Posterior vena cava (tissue), 2 donors: ENCODE measurements around the gene TXNRD2. TPM values are rescaled to one million over a fixed set of nuclear protein-coding genes. Genes with fewer than 3 reads are reported as not detected.

Experiments used
- DNase-seq: peaks from one replicate; pipeline ENCODE4 v3.0.0-alpha.2; 2020; ENCODE audit warnings: low spot score
- intact Hi-C, 2 donors: fragments of 100-400 bp; cut with DNase I; formaldehyde crosslinking; loops; one replicate each; pipeline versions ENCODE4 v1.14.1 to v1.14.2; 2022 to 2023
- total RNA-seq, 2 donors: library from RNA; stranded (reverse); fragmentation: NEBNext Ultra II Directional; extraction: Animal tissue kit (Norgen Biotek cat#: 25700); gene quantifications; one replicate each; pipeline ENCODE4 v1.2.1, GENCODE V29; 2021
- donor health status: DM: yes; HTN: yes; CAD: no.
- donor health status: DM: yes; HTN: yes; CAD: no.

Gene TXNRD2
- total RNA-seq, 2 donors from 2014 or later, result 13.9 to 19.2 TPM

GRCh38 chr22:19875061-19875530, 66.5 kb downstream of the TXNRD2 start:
- peak; percentile 68 for DNase-seq

GRCh38 chr22:19874307-19875060, 67.1 kb downstream of the TXNRD2 start:
- intact Hi-C loops, result no loop called here
- DNase-seq, result peak; percentile 69

More at GRCh38 chr22:19875061-19875530, 66.5 kb downstream of the TXNRD2 start:
- intact Hi-C loops, result no loop called here

- peak; percentile 68 for DNase-seq
- intact Hi-C loops, result no loop called here
Measured at GRCh38 chr22:19873960-19874306, 67.7 kb downstream of the TXNRD2 start.

- DNase-seq, result peak; percentile 62
- intact Hi-C loops, result no loop called here
Measured at GRCh38 chr22:19873138-19873959, 68.3 kb downstream of the TXNRD2 start.

- DNase-seq, result peak; percentile 43
- intact Hi-C loops, result no loop called here
Measured at GRCh38 chr22:19872779-19873137, 68.9 kb downstream of the TXNRD2 start.

GRCh38 chr22:19871845-19872778, 69.5 kb downstream of the TXNRD2 start:
- DNase-seq, result peak; percentile 57
- intact Hi-C loops, result no loop called here

- intact Hi-C loops, result no loop called here
- DNase-seq, result peak; percentile 67
Measured at GRCh38 chr22:19871023-19871844, 70.4 kb downstream of the TXNRD2 start.

- intact Hi-C loops, result no loop called here
- peak; percentile 62 for DNase-seq
Measured at GRCh38 chr22:19870153-19871022, 71.2 kb downstream of the TXNRD2 start.

GRCh38 chr22:19869497-19870152, 72.0 kb downstream of the TXNRD2 start:
- intact Hi-C loops, result no loop called here
- DNase-seq, result no peak

GRCh38 chr22:19868773-19869471, 72.7 kb downstream of the TXNRD2 start:
- DNase-seq, result peak; percentile 68
- intact Hi-C loops, result no loop called here

- no peak for DNase-seq
- intact Hi-C loops, result no loop called here
Measured at GRCh38 chr22:19868333-19868732, 73.3 kb downstream of the TXNRD2 start.

- intact Hi-C loops, result no loop called here
- no peak for DNase-seq
Measured at GRCh38 chr22:19867617-19868016, 74.0 kb downstream of the TXNRD2 start.

GRCh38 chr22:19866665-19867009, 75.0 kb downstream of the TXNRD2 start:
- DNase-seq, result no peak
- intact Hi-C loops, result no loop called here

GRCh38 chr22:19865141-19865829, 76.3 kb downstream of the TXNRD2 start:
- no peak for DNase-seq
- intact Hi-C loops, result no loop called here

- intact Hi-C loops, result no loop called here
- no peak for DNase-seq
Measured at GRCh38 chr22:19864538-19865106, 77.0 kb downstream of the TXNRD2 start.

GRCh38 chr22:19863571-19863970, 78.0 kb downstream of the TXNRD2 start:
- DNase-seq, result no peak
- intact Hi-C loops, result no loop called here
